Stimulated activated CD4-positive, alpha-beta T cell treated with anti-CD3 and anti-CD28 coated beads, Interleukin-2, amount 100 ng/mL, for 48 hours (primary cell): Measurements from ENCODE around the gene MRPL34.
"Not testable (repeated sequence)": the region's sequence is repeated elsewhere in the genome, so short reads cannot be mapped to it uniquely, and the experiment has no call there.

Experiments used
- DNase-seq, 2 donors: peaks; one replicate each; pipeline ENCODE4 v3.0.0-alpha.2; 2020

The MRPL34 gene

GRCh38 chr19:17286263-17286662 lies 19.4 kb upstream of the MRPL34 start:
- DNase-seq = no peak

- DNase-seq = no peak
These were observed 18.9 kb upstream of the MRPL34 start for GRCh38 chr19:17286752-17287151.

DNA sequence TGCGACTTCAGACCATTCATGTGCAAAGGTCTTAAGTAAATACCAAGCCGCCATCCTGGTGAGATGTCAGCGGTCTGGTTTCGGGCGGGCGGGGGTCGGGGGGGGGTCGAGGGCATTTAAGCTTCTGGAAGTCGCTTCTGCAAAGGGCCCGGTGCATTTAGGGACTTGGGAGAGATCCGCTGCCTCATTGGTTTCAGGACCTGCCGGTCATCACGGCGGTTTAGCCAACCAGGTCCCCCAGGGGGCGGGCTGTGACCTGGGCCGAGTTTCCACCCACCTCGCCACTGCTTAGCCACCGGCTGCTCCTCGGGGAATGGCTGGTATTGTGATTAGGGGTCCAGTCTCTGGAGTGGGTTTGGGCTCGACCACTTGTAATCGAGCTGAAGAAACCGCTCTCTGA lies 16.2 kb upstream of the MRPL34 start:
- peak; percentile 49 to 55 for DNase-seq

- DNase-seq = peak; percentile 77 to 87
These were observed 13.2 kb upstream of the MRPL34 start for GRCh38 chr19:17292301-17293074.

GRCh38 chr19:17293605-17294004 lies 12.1 kb upstream of the MRPL34 start:
- DNase-seq = no peak

- DNase-seq = peak; percentile 54 to 73
These were observed 11.4 kb upstream of the MRPL34 start for GRCh38 chr19:17294051-17294891.

- not testable (repeated sequence) for DNase-seq
These were observed 10.1 kb upstream of the MRPL34 start for GRCh38 chr19:17295551-17295950.

- no peak for DNase-seq
These were observed 9.4 kb upstream of the MRPL34 start for GRCh38 chr19:17296273-17296672.

GRCh38 chr19:17296976-17297375 lies 8.7 kb upstream of the MRPL34 start:
- DNase-seq = no peak

DNA sequence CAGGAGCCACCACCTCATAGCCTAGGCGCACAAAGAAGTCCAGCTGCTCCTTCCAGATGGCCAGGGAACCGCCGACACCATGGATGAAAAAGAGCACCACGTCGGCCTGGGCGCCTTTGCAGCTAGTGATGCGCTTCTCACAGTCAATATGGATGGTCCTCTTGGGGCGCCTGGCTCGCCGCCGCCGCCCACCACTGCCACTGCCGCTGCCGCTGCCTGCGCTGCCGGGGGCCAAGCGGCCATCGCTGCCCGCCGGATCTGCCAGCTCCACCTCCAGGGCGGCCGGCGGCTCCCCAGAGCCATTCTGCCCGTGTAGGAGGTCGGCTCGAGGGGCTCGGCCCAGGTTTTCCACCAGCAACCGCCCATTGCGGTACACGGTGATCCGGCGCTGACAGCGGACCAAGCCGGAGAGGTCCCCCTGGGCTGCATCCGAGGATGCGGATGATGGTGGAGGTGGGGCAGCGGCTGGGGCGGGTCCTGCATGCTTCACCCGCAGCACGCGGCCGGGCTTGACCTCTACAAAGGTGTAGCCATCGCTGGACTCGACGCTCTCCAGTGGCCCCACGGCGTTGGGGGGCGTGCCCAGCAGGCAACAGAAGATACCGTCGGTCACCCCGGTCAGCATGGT lies 4.6 kb upstream of the MRPL34 start:
- no peak for DNase-seq

GRCh38 chr19:17302391-17303166 lies 3.1 kb upstream of the MRPL34 start:
- DNase-seq = no peak

DNA sequence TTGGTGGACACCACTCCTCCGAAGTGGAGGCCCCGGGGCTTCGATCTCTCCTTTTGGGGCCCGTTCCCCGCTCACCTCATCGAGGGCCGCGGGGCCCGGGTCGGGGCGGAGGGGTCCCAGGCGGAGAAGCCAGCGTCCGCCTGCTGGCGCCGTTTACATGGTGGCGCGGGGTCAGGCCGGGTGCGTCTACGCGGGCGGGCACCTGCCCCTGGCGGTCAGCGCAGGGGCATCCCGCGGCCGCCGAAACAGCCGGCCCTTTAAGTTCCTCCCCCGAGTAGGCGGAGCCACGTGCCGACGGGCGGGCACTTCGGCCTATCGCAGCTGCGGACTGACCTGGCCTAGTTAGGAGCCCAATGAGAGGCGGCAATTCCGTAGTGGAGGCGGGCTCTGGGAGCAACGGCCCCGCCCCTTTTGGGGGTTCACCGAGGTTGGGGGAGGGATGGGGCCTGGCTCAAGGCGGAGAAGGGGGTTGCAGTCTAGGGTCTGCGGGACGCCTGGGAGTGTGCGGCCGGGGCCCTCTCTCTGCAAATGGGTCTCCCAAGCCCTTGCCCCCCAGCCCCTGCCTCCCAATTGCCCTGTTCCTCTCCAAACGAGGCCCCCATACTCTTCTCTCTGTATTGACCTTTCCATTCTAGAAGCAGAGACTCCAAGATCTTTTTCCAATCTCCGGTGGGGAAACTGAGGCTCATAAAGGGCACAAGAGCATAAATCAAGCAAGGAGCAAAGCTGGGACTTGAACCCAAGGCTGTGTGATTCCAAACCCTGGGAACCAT lies 2.3 kb upstream of the MRPL34 start, which contains the start of gene ABHD8:
Gene ABHD8, minus strand, starts transcription at position 259 of the 773 bp plus-strand sequence. CDS start 1,809 bp downstream, outside the sequence.
- peak; percentile 91 to 93 for DNase-seq

DNA sequence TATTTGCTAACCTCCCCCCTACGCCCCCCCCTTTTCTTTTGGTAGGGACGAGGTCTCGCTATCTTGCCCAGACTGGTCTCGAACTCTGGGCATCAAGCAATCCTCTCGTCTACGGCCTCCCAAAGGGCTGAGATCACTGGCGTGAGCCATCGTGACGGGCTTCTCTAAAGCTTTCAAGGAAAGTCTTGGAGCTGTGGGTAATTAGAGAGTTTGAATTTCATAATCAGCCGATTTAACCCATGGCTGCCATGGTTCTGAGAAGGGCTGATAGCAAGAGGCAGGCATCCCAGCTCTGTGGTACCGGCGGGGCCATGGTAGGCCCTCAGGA lies 1.8 kb upstream of the MRPL34 start:
- DNase-seq = no peak

- no peak for DNase-seq
These were observed 1.1 kb upstream of the MRPL34 start for GRCh38 chr19:17304386-17305215.

DNA sequence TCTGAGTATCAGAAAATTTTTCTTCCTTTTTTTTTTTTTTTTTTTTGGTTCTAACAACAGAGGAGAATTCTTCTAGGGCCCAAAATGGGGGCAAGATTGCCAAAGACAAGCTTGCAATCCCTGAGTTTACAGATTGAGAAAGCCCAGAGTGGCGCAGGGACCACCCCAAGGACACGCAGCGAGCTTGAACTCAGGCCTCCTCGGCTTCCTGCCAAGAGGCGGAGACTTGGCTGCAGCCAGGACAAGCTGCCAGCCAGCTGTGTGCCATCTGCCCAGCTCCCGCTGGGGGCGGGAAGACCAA lies 506 bp upstream of the MRPL34 start:
- no peak for DNase-seq

- no peak for DNase-seq
These were observed 628 bp downstream of the MRPL34 start for GRCh38 chr19:17306285-17306714.

DNA sequence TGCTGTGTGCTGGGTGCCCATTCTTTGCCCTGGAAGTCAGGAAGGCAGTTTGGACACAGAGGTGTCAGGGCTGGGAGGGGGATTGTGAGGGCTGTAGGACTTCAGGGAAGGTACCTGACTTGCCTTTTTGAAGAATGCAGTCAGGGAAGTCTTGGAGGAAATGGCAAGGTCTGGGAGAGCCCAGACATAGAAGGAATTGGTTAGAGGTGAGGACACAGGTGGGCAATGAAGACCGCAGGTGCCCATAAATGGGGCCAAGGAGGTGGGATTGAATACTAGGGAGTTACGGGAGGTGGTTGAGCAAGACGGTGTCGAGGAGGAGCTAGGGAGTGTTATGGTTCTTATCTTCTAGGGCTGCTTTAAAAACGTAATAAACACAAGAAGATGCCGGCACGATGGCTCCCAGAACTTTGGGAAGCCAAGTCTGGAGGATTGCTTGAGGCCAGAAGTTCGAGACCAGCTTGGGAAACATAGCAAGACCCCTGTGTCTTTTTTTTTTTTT lies 2.3 kb downstream of the MRPL34 start:
- DNase-seq = no peak

DNA sequence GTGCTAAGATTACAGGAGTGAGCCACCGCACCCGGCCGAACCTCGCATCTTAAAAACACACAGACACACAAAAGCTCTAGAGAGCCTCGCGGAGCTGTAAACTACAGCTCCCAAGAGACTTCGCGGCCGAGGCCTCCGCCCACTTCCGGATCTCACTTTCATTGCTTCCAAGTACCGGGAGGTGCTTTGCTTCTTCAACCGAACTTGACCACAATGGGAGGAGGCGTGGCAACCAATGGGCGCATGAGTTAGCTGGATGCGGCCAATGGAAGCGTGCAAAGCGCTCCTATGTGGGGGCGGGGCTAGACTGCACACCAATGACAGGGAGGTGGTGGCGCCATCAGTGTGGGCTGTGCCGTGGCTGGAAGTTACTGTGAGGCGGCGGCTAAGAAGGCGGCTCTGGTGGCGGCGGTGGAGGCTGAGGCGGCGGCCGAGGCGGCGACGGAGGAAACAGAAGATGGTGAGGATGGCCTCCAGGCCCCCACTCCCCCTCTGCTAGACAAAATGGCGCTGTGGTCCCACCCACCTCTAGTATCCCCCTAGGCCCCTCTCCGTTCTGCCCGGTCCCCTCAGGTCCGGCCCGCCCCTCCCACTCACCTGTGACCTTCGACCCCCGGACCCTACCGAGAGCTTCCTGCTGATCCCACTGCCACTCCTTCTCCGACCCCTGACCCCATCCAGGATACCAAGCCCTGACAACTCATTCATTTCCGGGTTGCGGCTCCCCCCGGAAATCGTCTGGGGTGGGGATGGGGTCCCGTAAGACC lies 3.7 kb downstream of the MRPL34 start, which contains the start of gene DDA1:
Gene DDA1, plus strand, starts transcription at position 366 of the 767 bp plus-strand sequence. Its CDS starts 92 bp downstream, at position 458.
- DNase-seq = peak; percentile 96 to 98

GRCh38 chr19:17309965-17310461 lies 4.3 kb downstream of the MRPL34 start:
- no peak for DNase-seq
